ENCODE results near the gene SLC38A1.

GRCh38 chr12:46259713-46260112, 9.1 kb downstream of the SLC38A1 start:
- no peak for TF ChIP-seq CTCF (IDR thresholded peaks at IDR 0.05)
- TF ChIP-seq MAX (IDR thresholded peaks at IDR 0.05) = no peak
- TF ChIP-seq POLR2A (IDR thresholded peaks at IDR 0.05; ENCODE audit: low read length) = no peak
- TF ChIP-seq, protein P1, sequence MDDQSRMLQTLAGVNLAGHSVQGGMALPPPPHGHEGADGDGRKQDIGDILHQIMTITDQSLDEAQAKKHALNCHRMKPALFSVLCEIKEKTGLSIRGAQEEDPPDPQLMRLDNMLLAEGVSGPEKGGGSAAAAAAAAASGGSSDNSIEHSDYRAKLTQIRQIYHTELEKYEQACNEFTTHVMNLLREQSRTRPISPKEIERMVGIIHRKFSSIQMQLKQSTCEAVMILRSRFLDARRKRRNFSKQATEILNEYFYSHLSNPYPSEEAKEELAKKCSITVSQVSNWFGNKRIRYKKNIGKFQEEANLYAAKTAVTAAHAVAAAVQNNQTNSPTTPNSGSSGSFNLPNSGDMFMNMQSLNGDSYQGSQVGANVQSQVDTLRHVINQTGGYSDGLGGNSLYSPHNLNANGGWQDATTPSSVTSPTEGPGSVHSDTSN (IDR thresholded peaks at IDR 0.05) = no peak
- TF ChIP-seq FOSL2 (IDR thresholded peaks at IDR 0.05) = no peak
- TF ChIP-seq FOSL2 (CRISPR knock-in tag; IDR thresholded peaks at IDR 0.05) = no peak
- no peak for TF ChIP-seq EP300 (IDR thresholded peaks at IDR 0.05)
- TF ChIP-seq POLR2AphosphoS2 (conservative IDR thresholded peaks at IDR 0.05; ENCODE audit: low read length) = peak; percentile 65
- no peak for TF ChIP-seq SMC3 (IDR thresholded peaks at IDR 0.05)
- no peak for TF ChIP-seq BHLHE40 (IDR thresholded peaks at IDR 0.05; ENCODE audit: low read depth, low read length)
- TF ChIP-seq EHMT2 (IDR thresholded peaks at IDR 0.05; ENCODE audit: low read depth) = no peak
- TF ChIP-seq HOXA7 (CRISPR knock-in tag; IDR thresholded peaks at IDR 0.05) = no peak
